HCT116 (cell line): Measurements from ENCODE around the gene HSPG2. TPM values are rescaled to one million over a fixed set of nuclear protein-coding genes. Genes with fewer than 3 reads are reported as not detected.
A peak's percentile ranks its signal among the peaks of the same experiment; 100 is the strongest.

Source experiments
- ATAC-seq: fragments of 200-7000 bp; cut with Tn5 transposase; 2 replicates; pipeline ENCODE4 v1.9.1; 2020; ENCODE audit warnings: mild to moderate bottlenecking, moderate library complexity
- BruUV-seq: library from RNA; stranded (reverse); fragments of 400-500 nt; replicated peaks from 2 replicates; lab custom pipeline; 2021; lab: Mats Ljungman, UMichigan
- CTCF ChIA-PET: fragments of 300-600 bp; sonication (Branson Sonifier 250); formaldehyde crosslinking; loops from one replicate; lab custom pipeline; 2021; ENCODE audit warnings: antibody characterized with exemption; lab: Charles Lee
- POLR2A ChIA-PET: fragments of 300-600, 350-600 bp; sonication (Branson Sonifier 250); formaldehyde crosslinking; loops from one replicate; lab custom pipeline; 2021; ENCODE audit warnings: antibody characterized with exemption; lab: Charles Lee
- RAD21 ChIA-PET, 2 experiments: fragments of 300-600 bp; sonication (Branson Sonifier 250); formaldehyde crosslinking; loops; one replicate each; lab custom pipeline; 2023; ENCODE audit warnings: low total read pairs in 2 of 2; ENCODE audit not compliant: uncharacterized antibody in 2 of 2, unreplicated experiment in 2 of 2, low non-redundant PET in 1 of 2; lab: Charles Lee
- DNase-seq: peaks from one replicate; pipeline ENCODE4 v3.0.0-alpha.2; 2010; ENCODE audit warnings: low read depth, low spot score
- H2AFZ ChIP-seq: fragments of 200-600 bp; shearing (Covaris generic), sonication (generic); 2 replicates; pipeline ENCODE4 v1.6.1; 2017; ENCODE audit warnings: low read depth, mixed run types, mixed read lengths, antibody characterized with exemption, low read length; ENCODE audit not compliant: poor library complexity, severe bottlenecking
- H3K27ac ChIP-seq: 2 replicates; pipeline ENCODE4 v1.5.1; 2012; ENCODE audit warnings: low read depth, low read length
- H3K27me3 ChIP-seq: fragments of 200-600 bp; sonication (generic); 2 replicates; pipeline ENCODE4 v1.6.1; 2016; ENCODE audit warnings: mixed run types, low read length, mixed read lengths; ENCODE audit not compliant: insufficient read depth
- H3K36me3 ChIP-seq, 2 experiments: fragments of 200-500 bp in 1 of 2; fragments of 200-600 bp in 1 of 2; sonication (Bioruptor generic) in 1 of 2; sonication (generic) in 1 of 2; 2 replicates each; pipeline versions ENCODE4 v1.5.1 to v1.6.1; 2014 to 2016; ENCODE audit warnings: low read length in 2 of 2, inconsistent platforms in 1 of 2, mixed read lengths in 1 of 2, mixed run types in 1 of 2; ENCODE audit not compliant: insufficient read depth in 2 of 2, control insufficient read depth in 1 of 2
- H3K4me1 ChIP-seq, 2 experiments: fragments of 200-600 bp in 1 of 2; sonication (generic) in 1 of 2; 2 replicates each; pipeline versions ENCODE4 v1.5.1 to v1.6.1; 2012 to 2017; ENCODE audit warnings: low read length in 2 of 2, inconsistent platforms in 1 of 2, mild to moderate bottlenecking in 1 of 2, mixed read lengths in 1 of 2, mixed run types in 1 of 2, moderate library complexity in 1 of 2; ENCODE audit not compliant: insufficient read depth in 2 of 2, control insufficient read depth in 1 of 2
- H3K4me2 ChIP-seq: fragments of 200-600 bp; sonication (generic); 2 replicates; pipeline ENCODE4 v1.6.1; 2017; ENCODE audit warnings: mixed run types, low read length, mixed read lengths
- H3K4me3 ChIP-seq, 2 experiments: fragments of 200-600 bp in 1 of 2; sonication (generic) in 1 of 2; replicated peaks in 1 of 2; 2 replicates each; pipeline ENCODE4 v1.5.1; 2011 to 2016; ENCODE audit warnings: low read length in 2 of 2, control low read depth in 1 of 2, low read depth in 1 of 2, mild to moderate bottlenecking in 1 of 2, mixed read lengths in 1 of 2, mixed run types in 1 of 2
- H3K79me2 ChIP-seq: fragments of 200-600 bp; sonication (generic); 2 replicates; pipeline ENCODE4 v1.6.1; 2017; ENCODE audit warnings: mild to moderate bottlenecking, mixed run types, low read length, moderate library complexity, mixed read lengths; ENCODE audit not compliant: insufficient read depth
- H3K9ac ChIP-seq: fragments of 200-600 bp; sonication (generic); 2 replicates; pipeline ENCODE4 v1.6.1; 2016; ENCODE audit warnings: low read length, mixed read lengths
- H3K9me2 ChIP-seq: fragments of 200-600 bp; sonication (generic), shearing (Covaris generic); 2 replicates; pipeline ENCODE4 v1.6.1; 2017; ENCODE audit warnings: mixed run types, mild to moderate bottlenecking, moderate library complexity; ENCODE audit not compliant: insufficient read depth
- H3K9me3 ChIP-seq, 2 experiments: fragments of 200-500 bp in 1 of 2; fragments of 200-600 bp in 1 of 2; sonication (Bioruptor generic) in 1 of 2; sonication (generic) in 1 of 2; 2 replicates each; pipeline ENCODE4 v1.6.1; 2014 to 2017; ENCODE audit warnings: low read length in 2 of 2, mixed read lengths in 2 of 2, inconsistent platforms in 1 of 2, low read depth in 1 of 2, mild to moderate bottlenecking in 1 of 2, mixed run types in 1 of 2, moderate library complexity in 1 of 2; ENCODE audit not compliant: control insufficient read depth in 1 of 2, insufficient read depth in 1 of 2
- H4K20me1 ChIP-seq: fragments of 200-600 bp; sonication (generic), shearing (Covaris generic); 2 replicates; pipeline ENCODE4 v1.6.1; 2017; ENCODE audit warnings: mixed run types, mild to moderate bottlenecking, moderate library complexity; ENCODE audit not compliant: insufficient read depth
- CBX3 ChIP-seq: IDR thresholded peaks from 2 replicates; pipeline ENCODE4 v1.6.1; 2012; ENCODE audit warnings: low read depth
- CTCF ChIP-seq, 3 experiments: fragments of 200-600 bp in 1 of 3; sonication (generic) in 1 of 3; IDR thresholded peaks in 2 of 3; conservative IDR thresholded peaks in 1 of 3; 2 replicates each; pipeline ENCODE4 v1.5.1; 2012 to 2017; ENCODE audit warnings: low read depth in 2 of 3, low read length in 2 of 3, antibody characterized with exemption in 1 of 3, borderline replicate concordance in 1 of 3, control low read depth in 1 of 3, mild to moderate bottlenecking in 1 of 3, mixed read lengths in 1 of 3, mixed run types in 1 of 3, moderate library complexity in 1 of 3; ENCODE audit not compliant: insufficient read depth in 1 of 3
- EZH2 ChIP-seq: fragments of 200-600 bp; sonication (generic); IDR thresholded peaks from 2 replicates; pipeline ENCODE4 v1.6.1; 2017; ENCODE audit warnings: antibody characterized with exemption, mixed run types
- POLR2A ChIP-seq: IDR thresholded peaks from 2 replicates; pipeline ENCODE4 v1.7.0; 2011; ENCODE audit warnings: borderline replicate concordance; ENCODE audit not compliant: insufficient read depth, insufficient read length; ENCODE audit errors: extremely low read depth
- POLR2AphosphoS5 ChIP-seq: IDR thresholded peaks from 2 replicates; pipeline ENCODE4 v1.6.1; 2011; ENCODE audit warnings: mild to moderate bottlenecking, low read depth, low read length, moderate library complexity
- REST ChIP-seq: IDR thresholded peaks from 2 replicates; pipeline ENCODE4 v1.6.1; 2012; ENCODE audit warnings: low read depth
- SIN3A ChIP-seq: IDR thresholded peaks from 2 replicates; pipeline ENCODE4 v1.6.1; 2012; ENCODE audit warnings: low read depth
- SRF ChIP-seq: IDR thresholded peaks from 2 replicates; pipeline ENCODE4 v1.6.1; 2012; ENCODE audit warnings: low read depth
- YY1 ChIP-seq: IDR thresholded peaks from 2 replicates; pipeline ENCODE4 v1.6.1; 2011; ENCODE audit warnings: low read length, low read depth, moderate library complexity, mild to moderate bottlenecking; ENCODE audit not compliant: insufficient replicate concordance; ENCODE audit errors: extremely low read depth
- ZBTB33 ChIP-seq: IDR thresholded peaks from 2 replicates; pipeline ENCODE4 v1.6.1; 2011; ENCODE audit warnings: mild to moderate bottlenecking, low read length, moderate library complexity; ENCODE audit not compliant: insufficient replicate concordance; ENCODE audit errors: extremely low read depth
- intact Hi-C: fragments of 100-400 bp; cut with micrococcal nuclease; formaldehyde crosslinking; loops from 2 replicates; pipeline ENCODE4 v1.10.0; 2022
- total RNA-seq: library from RNA; stranded (reverse); gene quantifications from one replicate; pipeline ENCODE4 v1.2.1, GENCODE V29; 2021; ENCODE audit not compliant: unreplicated experiment

HSPG2 gene
- total RNA-seq, 1 experiment from 2014 or later: 55.7 TPM

GRCh38 chr1:21913763-21914162 is 23.3 kb downstream of the HSPG2 start:
- Histone ChIP-seq H3K27ac (no peak overlapping the region), H3K79me2 (no peaks in the 10 kb centered on the region), H4K20me1 (no peaks in the 10 kb centered on the region), H3K4me3 (no peak overlapping the region), H3K9me2 (no peaks in the 10 kb centered on the region), H3K36me3 (no peaks in the 10 kb centered on the region), H3K4me1 (peaks cover 0 to 15% of the 10 kb centered on the region in 2 experiments; a peak in 2 of 4 replicates), H3K27me3 (no peaks in the 10 kb centered on the region), H3K4me2 (no peak overlapping the region), H3K9ac (no peak overlapping the region), H2AFZ (no peak overlapping the region), H3K9me3 (no peaks in the 10 kb centered on the region)
- ChIA-PET CTCF (no interaction called here), RAD21 (no interaction called here), POLR2A (no interaction called here)
- ATAC-seq (peak; percentile 25; the same call in 1 of the 2 replicates), DNase-seq (no peak)
- no TSS peak for BruUV-seq
- intact Hi-C loops: no loop called here
- TF ChIP-seq POLR2A: no peak
- no peak for TF ChIP-seq SRF
- no peak for TF ChIP-seq EZH2
- no peak for TF ChIP-seq CTCF (IDR thresholded peaks at IDR 0.05 in 2 of 3, conservative IDR thresholded peaks at IDR 0.05 in 1 of 3; ENCODE audit: borderline replicate concordance in 1 of 3, insufficient read depth in 1 of 3, low read depth in 2 of 3, low read length in 2 of 3)
- TF ChIP-seq SIN3A: no peak

- Histone ChIP-seq H3K4me1 (peaks cover 0 to 14% of the 10 kb centered on the region in 2 experiments; a peak in 2 of 4 replicates), H3K27ac (no peak overlapping the region)
- CTCF ChIA-PET: no interaction called here
Measured at GRCh38 chr1:21913258-21913657, 23.9 kb downstream of the HSPG2 start.

More at GRCh38 chr1:21913258-21913657, 23.9 kb downstream of the HSPG2 start:
- DNase-seq: no peak
- BruUV-seq: no TSS peak
- intact Hi-C loops: no loop called here
- Histone ChIP-seq H3K27me3 (no peaks in the 10 kb centered on the region), H2AFZ (no peak overlapping the region), H3K4me2 (no peak overlapping the region), H3K4me3 (no peak overlapping the region), H4K20me1 (no peaks in the 10 kb centered on the region), H3K79me2 (no peaks in the 10 kb centered on the region), H3K9ac (no peak overlapping the region), H3K9me2 (no peaks in the 10 kb centered on the region), H3K36me3 (no peaks in the 10 kb centered on the region), H3K9me3 (no peaks in the 10 kb centered on the region)
- ChIA-PET POLR2A (no interaction called here), RAD21 (no interaction called here)
- no peak for ATAC-seq
- TF ChIP-seq REST (no peak), CBX3 (no peak), ZBTB33 (no peak), POLR2AphosphoS5 (no peak), YY1 (no peak)
